ENCODE data around the gene PPFIBP2.

DNA sequence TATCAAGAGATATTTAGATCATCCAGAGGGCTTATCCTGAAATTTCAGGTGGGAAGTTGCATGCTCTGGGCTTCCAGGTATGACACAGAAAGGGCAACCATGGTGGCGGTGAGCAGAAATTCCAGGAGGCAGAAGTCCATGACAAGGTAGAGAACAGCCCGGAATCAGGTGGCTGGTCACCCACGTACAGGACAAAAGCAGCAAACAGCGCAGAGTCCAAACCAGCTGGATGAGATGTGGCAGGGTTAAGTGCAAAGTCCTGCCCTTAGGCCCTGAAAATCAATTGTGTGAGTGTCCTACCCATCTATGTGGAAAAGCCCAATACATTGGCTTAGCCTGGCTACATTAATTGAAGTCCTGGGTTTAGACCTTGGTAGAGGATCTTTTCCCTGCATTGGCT, 11.6 kb downstream of the PPFIBP2 start:
- TF ChIP-seq, protein P1, sequence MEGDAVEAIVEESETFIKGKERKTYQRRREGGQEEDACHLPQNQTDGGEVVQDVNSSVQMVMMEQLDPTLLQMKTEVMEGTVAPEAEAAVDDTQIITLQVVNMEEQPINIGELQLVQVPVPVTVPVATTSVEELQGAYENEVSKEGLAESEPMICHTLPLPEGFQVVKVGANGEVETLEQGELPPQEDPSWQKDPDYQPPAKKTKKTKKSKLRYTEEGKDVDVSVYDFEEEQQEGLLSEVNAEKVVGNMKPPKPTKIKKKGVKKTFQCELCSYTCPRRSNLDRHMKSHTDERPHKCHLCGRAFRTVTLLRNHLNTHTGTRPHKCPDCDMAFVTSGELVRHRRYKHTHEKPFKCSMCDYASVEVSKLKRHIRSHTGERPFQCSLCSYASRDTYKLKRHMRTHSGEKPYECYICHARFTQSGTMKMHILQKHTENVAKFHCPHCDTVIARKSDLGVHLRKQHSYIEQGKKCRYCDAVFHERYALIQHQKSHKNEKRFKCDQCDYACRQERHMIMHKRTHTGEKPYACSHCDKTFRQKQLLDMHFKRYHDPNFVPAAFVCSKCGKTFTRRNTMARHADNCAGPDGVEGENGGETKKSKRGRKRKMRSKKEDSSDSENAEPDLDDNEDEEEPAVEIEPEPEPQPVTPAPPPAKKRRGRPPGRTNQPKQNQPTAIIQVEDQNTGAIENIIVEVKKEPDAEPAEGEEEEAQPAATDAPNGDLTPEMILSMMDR (IDR thresholded peaks at IDR 0.05) = no peak
- TF ChIP-seq EZH2 (IDR thresholded peaks at IDR 0.05; ENCODE audit: borderline replicate concordance, insufficient read depth, low read depth, low read length, poor library complexity, severe bottlenecking) = no peak

Data from B cell (primary cell).